Panc1 (cell line): ENCODE measurements around the gene TRIM14. TPM values are rescaled to one million over a fixed set of nuclear protein-coding genes. Genes with fewer than 3 reads are reported as not detected.

Experiments
- ATAC-seq: fragments of 200-7000 bp; cut with Tn5 transposase; 2 replicates; pipeline ENCODE4 v1.9.1; 2020; ENCODE audit warnings: mild to moderate bottlenecking, moderate library complexity
- BruUV-seq: library from RNA; stranded (reverse); fragments of 400-500 nt; replicated peaks from 2 replicates; lab custom pipeline; 2021; lab: Mats Ljungman, UMichigan
- CTCF ChIA-PET: fragments of 300-600 bp; sonication (Branson Sonifier 250); formaldehyde crosslinking; loops from one replicate; lab custom pipeline; 2022; ENCODE audit warnings: antibody characterized with exemption; lab: Charles Lee
- POLR2A ChIA-PET: fragments of 300-600 bp; sonication (Branson Sonifier 250); formaldehyde crosslinking; loops from one replicate; lab custom pipeline; 2022; ENCODE audit warnings: antibody characterized with exemption; lab: Charles Lee
- DNase-seq: peaks from one replicate; pipeline ENCODE4 v3.0.0-alpha.2; 2010; ENCODE audit warnings: low read depth, low spot score
- H3K27ac ChIP-seq: 2 replicates; pipeline ENCODE4 v1.5.1; 2011; ENCODE audit warnings: mild to moderate bottlenecking, low read length, inconsistent platforms
- H3K27me3 ChIP-seq: fragments of 200-500 bp; sonication (Bioruptor generic); 2 replicates; pipeline ENCODE4 v1.6.0; 2014; ENCODE audit warnings: low read length, inconsistent platforms; ENCODE audit not compliant: control insufficient read depth, insufficient read depth
- H3K36me3 ChIP-seq: fragments of 200-500 bp; sonication (Bioruptor generic); 2 replicates; pipeline ENCODE4 v1.5.1; 2014; ENCODE audit warnings: inconsistent platforms, mild to moderate bottlenecking, low read length, moderate library complexity; ENCODE audit not compliant: control insufficient read depth, insufficient read depth
- H3K4me1 ChIP-seq: 2 replicates; pipeline ENCODE4 v1.5.1; 2011; ENCODE audit warnings: inconsistent platforms, mild to moderate bottlenecking, low read length, moderate library complexity; ENCODE audit not compliant: control insufficient read depth, insufficient read depth
- H3K4me3 ChIP-seq, 2 experiments: 2 replicates each; pipeline ENCODE4 v1.5.1; 2011 to 2012; ENCODE audit warnings: low read depth in 2 of 2, low read length in 2 of 2, mild to moderate bottlenecking in 2 of 2, inconsistent platforms in 1 of 2, moderate library complexity in 1 of 2
- H3K9me3 ChIP-seq: fragments of 200-500 bp; sonication (Bioruptor generic); 2 replicates; pipeline ENCODE4 v1.5.1; 2014; ENCODE audit warnings: low read depth, mild to moderate bottlenecking, inconsistent platforms, low read length, moderate library complexity; ENCODE audit not compliant: control insufficient read depth, insufficient read depth
- POLR2AphosphoS5 ChIP-seq: IDR thresholded peaks from 2 replicates; pipeline ENCODE4 v1.6.1; 2012; ENCODE audit warnings: mild to moderate bottlenecking, low read depth, low read length, moderate library complexity
- SIN3A ChIP-seq: IDR thresholded peaks from 2 replicates; pipeline ENCODE4 v1.6.1; 2012; ENCODE audit warnings: low read depth, mild to moderate bottlenecking, low read length, moderate library complexity, borderline replicate concordance; ENCODE audit not compliant: insufficient read depth
- TCF7L2 ChIP-seq: IDR thresholded peaks from 2 replicates; pipeline ENCODE4 v1.6.1; 2011; ENCODE audit warnings: mild to moderate bottlenecking, low read depth, low read length, inconsistent platforms
- in situ Hi-C: cut with HindIII; loops from 2 replicates; pipeline ENCODE4 v1.10.0; 2016; ENCODE audit warnings: low sequenced_read_pairs, low pct_unique_long_range_greater_than_20kb
- intact Hi-C: fragments of 100-400 bp; cut with micrococcal nuclease; formaldehyde crosslinking; loops from one replicate; pipeline ENCODE4 v1.10.0; 2022; ENCODE audit not compliant: unreplicated experiment
- total RNA-seq: library from RNA; stranded (reverse); gene quantifications from one replicate; pipeline ENCODE4 v1.2.1, GENCODE V29; 2021; ENCODE audit not compliant: unreplicated experiment
- TF ChIP-seq, protein P1 (sequence below), 2 experiments: IDR thresholded peaks; 2 replicates each; pipeline ENCODE4 v1.6.1; 2011 to 2012; ENCODE audit warnings: low read depth in 2 of 2, control low read depth in 1 of 2, low read length in 1 of 2, mild to moderate bottlenecking in 1 of 2, moderate library complexity in 1 of 2; ENCODE audit not compliant: insufficient read depth in 1 of 2
- TF ChIP-seq, protein P2 (sequence below): fragments of 450-650 bp; IDR thresholded peaks from 2 replicates; pipeline ENCODE4 v1.5.1; 2017; ENCODE audit warnings: mild to moderate bottlenecking

TRIM14 gene
- total RNA-seq, 1 experiment from 2014 or later = 9.7 TPM

DNA sequence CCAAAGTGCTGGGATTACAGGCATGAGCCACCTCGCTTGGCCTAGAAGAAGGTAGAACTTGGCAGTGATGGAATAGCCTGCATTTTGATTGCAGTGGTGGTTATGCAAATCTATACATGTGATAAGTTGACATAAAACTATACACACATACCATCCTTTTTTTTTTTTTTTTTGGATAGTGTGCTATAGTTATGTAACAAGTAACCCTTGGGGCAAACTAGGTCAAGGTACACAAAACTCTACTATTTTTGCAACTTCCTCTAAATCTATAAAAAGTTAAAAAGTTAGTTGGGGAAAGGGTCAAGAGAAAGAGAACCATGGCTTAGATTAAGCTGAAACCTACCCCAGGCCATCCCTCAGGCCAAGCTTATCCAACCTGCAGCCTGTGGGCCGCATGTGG, 11.1 kb downstream of the TRIM14 start:
- in situ Hi-C loops = no loop called here
- TF ChIP-seq, protein P1, sequence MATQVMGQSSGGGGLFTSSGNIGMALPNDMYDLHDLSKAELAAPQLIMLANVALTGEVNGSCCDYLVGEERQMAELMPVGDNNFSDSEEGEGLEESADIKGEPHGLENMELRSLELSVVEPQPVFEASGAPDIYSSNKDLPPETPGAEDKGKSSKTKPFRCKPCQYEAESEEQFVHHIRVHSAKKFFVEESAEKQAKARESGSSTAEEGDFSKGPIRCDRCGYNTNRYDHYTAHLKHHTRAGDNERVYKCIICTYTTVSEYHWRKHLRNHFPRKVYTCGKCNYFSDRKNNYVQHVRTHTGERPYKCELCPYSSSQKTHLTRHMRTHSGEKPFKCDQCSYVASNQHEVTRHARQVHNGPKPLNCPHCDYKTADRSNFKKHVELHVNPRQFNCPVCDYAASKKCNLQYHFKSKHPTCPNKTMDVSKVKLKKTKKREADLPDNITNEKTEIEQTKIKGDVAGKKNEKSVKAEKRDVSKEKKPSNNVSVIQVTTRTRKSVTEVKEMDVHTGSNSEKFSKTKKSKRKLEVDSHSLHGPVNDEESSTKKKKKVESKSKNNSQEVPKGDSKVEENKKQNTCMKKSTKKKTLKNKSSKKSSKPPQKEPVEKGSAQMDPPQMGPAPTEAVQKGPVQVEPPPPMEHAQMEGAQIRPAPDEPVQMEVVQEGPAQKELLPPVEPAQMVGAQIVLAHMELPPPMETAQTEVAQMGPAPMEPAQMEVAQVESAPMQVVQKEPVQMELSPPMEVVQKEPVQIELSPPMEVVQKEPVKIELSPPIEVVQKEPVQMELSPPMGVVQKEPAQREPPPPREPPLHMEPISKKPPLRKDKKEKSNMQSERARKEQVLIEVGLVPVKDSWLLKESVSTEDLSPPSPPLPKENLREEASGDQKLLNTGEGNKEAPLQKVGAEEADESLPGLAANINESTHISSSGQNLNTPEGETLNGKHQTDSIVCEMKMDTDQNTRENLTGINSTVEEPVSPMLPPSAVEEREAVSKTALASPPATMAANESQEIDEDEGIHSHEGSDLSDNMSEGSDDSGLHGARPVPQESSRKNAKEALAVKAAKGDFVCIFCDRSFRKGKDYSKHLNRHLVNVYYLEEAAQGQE (IDR thresholded peaks at IDR 0.05; ENCODE audit: insufficient read depth in 1 of 2, low read depth in 2 of 2, low read length in 1 of 2) = no peak
- TF ChIP-seq TCF7L2 = no peak
- TF ChIP-seq SIN3A = no peak
- TF ChIP-seq POLR2AphosphoS5 = no peak
- TF ChIP-seq, protein P2, sequence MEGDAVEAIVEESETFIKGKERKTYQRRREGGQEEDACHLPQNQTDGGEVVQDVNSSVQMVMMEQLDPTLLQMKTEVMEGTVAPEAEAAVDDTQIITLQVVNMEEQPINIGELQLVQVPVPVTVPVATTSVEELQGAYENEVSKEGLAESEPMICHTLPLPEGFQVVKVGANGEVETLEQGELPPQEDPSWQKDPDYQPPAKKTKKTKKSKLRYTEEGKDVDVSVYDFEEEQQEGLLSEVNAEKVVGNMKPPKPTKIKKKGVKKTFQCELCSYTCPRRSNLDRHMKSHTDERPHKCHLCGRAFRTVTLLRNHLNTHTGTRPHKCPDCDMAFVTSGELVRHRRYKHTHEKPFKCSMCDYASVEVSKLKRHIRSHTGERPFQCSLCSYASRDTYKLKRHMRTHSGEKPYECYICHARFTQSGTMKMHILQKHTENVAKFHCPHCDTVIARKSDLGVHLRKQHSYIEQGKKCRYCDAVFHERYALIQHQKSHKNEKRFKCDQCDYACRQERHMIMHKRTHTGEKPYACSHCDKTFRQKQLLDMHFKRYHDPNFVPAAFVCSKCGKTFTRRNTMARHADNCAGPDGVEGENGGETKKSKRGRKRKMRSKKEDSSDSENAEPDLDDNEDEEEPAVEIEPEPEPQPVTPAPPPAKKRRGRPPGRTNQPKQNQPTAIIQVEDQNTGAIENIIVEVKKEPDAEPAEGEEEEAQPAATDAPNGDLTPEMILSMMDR = no peak
- DNase-seq = no peak
- H3K9me3 ChIP-seq = no peaks in the 10 kb centered on the region
- intact Hi-C loops = no loop called here
- BruUV-seq = no TSS peak
- ChIA-PET POLR2A (interaction anchor here (0.7 kb wide), 1 partner anchor 82 kb away, joined by 7 read pairs; no protein-coding TSS in a partner anchor), CTCF (interaction anchor here (0.6 kb wide), 1 partner anchor 155 kb away, joined by 3 read pairs; no protein-coding TSS in a partner anchor)
- H3K4me3 ChIP-seq = no peak overlapping the region
- no peaks in the 10 kb centered on the region for H3K4me1 ChIP-seq
- ATAC-seq = no peak
- H3K36me3 ChIP-seq = no peaks in the 10 kb centered on the region
- no peaks in the 10 kb centered on the region for H3K27me3 ChIP-seq
- no peak overlapping the region for H3K27ac ChIP-seq

DNA sequence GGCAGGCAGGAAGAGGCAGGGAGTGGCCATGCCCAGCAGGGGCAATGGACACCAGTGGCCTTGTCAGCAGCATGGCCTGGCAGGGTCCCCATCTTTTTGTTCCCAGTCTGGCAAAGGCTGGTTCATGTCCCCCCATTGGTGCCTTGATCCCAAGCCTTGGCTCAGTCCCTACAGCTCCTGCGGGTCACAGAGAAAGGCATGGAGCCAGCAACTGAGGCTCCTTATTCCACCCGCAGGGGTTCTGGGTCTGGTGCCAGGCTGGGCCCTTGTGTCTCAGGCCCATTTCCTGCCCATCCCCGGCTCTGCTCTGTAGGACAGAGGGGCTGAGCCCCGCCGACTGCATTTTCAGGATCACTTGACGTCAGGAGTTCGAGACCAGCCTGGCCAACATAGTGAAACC, 14.0 kb downstream of the TRIM14 start:
- ChIA-PET CTCF (no interaction called here), POLR2A (no interaction called here)
- H3K9me3 ChIP-seq = no peaks in the 10 kb centered on the region
- no peak overlapping the region for H3K4me3 ChIP-seq
- in situ Hi-C loops = no loop called here
- H3K36me3 ChIP-seq = no peaks in the 10 kb centered on the region
- TF ChIP-seq TCF7L2 (no peak), POLR2AphosphoS5 (no peak), SIN3A (no peak)
- TF ChIP-seq, protein P2 = no peak
- TF ChIP-seq, protein P1 (IDR thresholded peaks at IDR 0.05; ENCODE audit: insufficient read depth in 1 of 2, low read depth in 2 of 2, low read length in 1 of 2) = no peak
- H3K4me1 ChIP-seq = no peaks in the 10 kb centered on the region
- ATAC-seq = no peak
- no peaks in the 10 kb centered on the region for H3K27me3 ChIP-seq
- DNase-seq = no peak
- intact Hi-C loops = no loop called here
- BruUV-seq = no TSS peak
- no peak overlapping the region for H3K27ac ChIP-seq
